ENCODE data around the gene UGT1A7. TPM values are rescaled to one million over a fixed set of nuclear protein-coding genes. Genes with fewer than 3 reads are reported as not detected.

UGT1A7 gene
- total RNA-seq, 1 donor = not detected

- H3K4me3 ChIP-seq (ENCODE audit: low read depth, low read length) = no peak overlapping the region
- DNase-seq (ENCODE audit: low read depth) = no peak
- no peak for TF ChIP-seq CTCF (IDR thresholded peaks at IDR 0.05; ENCODE audit: insufficient read depth, low read depth, low read length)
These were observed 120.6 kb downstream of the UGT1A7 start for GRCh38 chr2:233802132-233802815.

- no peak for TF ChIP-seq CTCF (IDR thresholded peaks at IDR 0.05; ENCODE audit: insufficient read depth, low read depth, low read length)
- H3K4me3 ChIP-seq (ENCODE audit: low read depth, low read length) = no peak overlapping the region
- DNase-seq (ENCODE audit: low read depth) = no peak
These were observed 121.7 kb downstream of the UGT1A7 start for GRCh38 chr2:233803292-233803911.

- TF ChIP-seq CTCF (IDR thresholded peaks at IDR 0.05; ENCODE audit: insufficient read depth, low read depth, low read length) = no peak
- no peak overlapping the region for H3K4me3 ChIP-seq (ENCODE audit: low read depth, low read length)
- DNase-seq (ENCODE audit: low read depth) = no peak
These were observed 122.3 kb downstream of the UGT1A7 start for GRCh38 chr2:233803994-233804393.

GRCh38 chr2:233807215-233807865, 125.6 kb downstream of the UGT1A7 start:
- no peak for DNase-seq (ENCODE audit: low read depth)
- no peak overlapping the region for H3K4me3 ChIP-seq (ENCODE audit: low read depth, low read length)
- TF ChIP-seq CTCF (IDR thresholded peaks at IDR 0.05; ENCODE audit: insufficient read depth, low read depth, low read length) = no peak

- H3K4me3 ChIP-seq (ENCODE audit: low read depth, low read length) = no peak overlapping the region
- no peak for TF ChIP-seq CTCF (IDR thresholded peaks at IDR 0.05; ENCODE audit: insufficient read depth, low read depth, low read length)
- DNase-seq (ENCODE audit: low read depth) = no peak
These were observed 126.5 kb downstream of the UGT1A7 start for GRCh38 chr2:233807966-233808935.

GRCh38 chr2:233810385-233810784, 128.7 kb downstream of the UGT1A7 start:
- no peak for DNase-seq (ENCODE audit: low read depth)
- H3K4me3 ChIP-seq (ENCODE audit: low read depth, low read length) = no peak overlapping the region
- no peak for TF ChIP-seq CTCF (IDR thresholded peaks at IDR 0.05; ENCODE audit: insufficient read depth, low read depth, low read length)

Data from fibroblast of villous mesenchyme (primary cell).